Colonic mucosa (tissue), 4 donors: ENCODE measurements around the gene DIRAS2. TPM values are rescaled to one million over a fixed set of nuclear protein-coding genes. Genes with fewer than 3 reads are reported as not detected.

Experiments used
- DNase-seq: peaks from one replicate; pipeline ENCODE4 v3.0.0-alpha.2; 2020
- H3K27ac ChIP-seq: fragments of 200-600 bp; one replicate; pipeline ENCODE4 v1.8.0; 2021
- H3K27me3 ChIP-seq: fragments of 200-600 bp; one replicate; pipeline ENCODE4 v1.8.0; 2021
- H3K36me3 ChIP-seq: fragments of 200-600 bp; one replicate; pipeline ENCODE4 v1.8.0; 2021
- H3K4me1 ChIP-seq: fragments of 200-600 bp; one replicate; pipeline ENCODE4 v1.8.0; 2021; ENCODE audit warnings: mild to moderate bottlenecking
- H3K4me3 ChIP-seq: fragments of 200-600 bp; one replicate; pipeline ENCODE4 v1.8.0; 2021
- H3K9ac ChIP-seq, 2 donors: one replicate each; pipeline ENCODE4 v1.7.0; 2013; ENCODE audit warnings: control low read depth in 2 of 2, low read depth in 2 of 2, low read length in 2 of 2
- H3K9me3 ChIP-seq: fragments of 200-600 bp; one replicate; pipeline ENCODE4 v1.8.0; 2021
- CTCF ChIP-seq: fragments of 200-600 bp; IDR thresholded peaks from one replicate; pipeline ENCODE4 v1.8.0; 2022; ENCODE audit warnings: antibody characterized with exemption, mild to moderate bottlenecking
- intact Hi-C: fragments of 100-400 bp; cut with DNase I; formaldehyde crosslinking; loops from one replicate; pipeline ENCODE4 v1.14.1; 2022
- total RNA-seq, 2 donors: library from RNA; stranded (reverse); fragmentation: NEBNext Ultra II Directional in 1 of 2; extraction: Animal tissue kit (Norgen Biotek cat#: 25700) in 1 of 2; gene quantifications; one replicate each; pipeline ENCODE4 v1.2.1, GENCODE V29; 2021
- donor health status: healthy.
- donor health status: DM: no; HTN: no; CAD: no.
- donor health status: DM: no; HTN: no; CAD: no.

DIRAS2 gene
- total RNA-seq, 2 donors from 2014 or later: 0.40 TPM; not detected in 1

- H3K9ac ChIP-seq: no peak overlapping the region
- intact Hi-C loops: no loop called here
- H3K36me3 ChIP-seq: no peaks in the 10 kb centered on the region
- no peaks in the 10 kb centered on the region for H3K4me1 ChIP-seq
- H3K27ac ChIP-seq: no peak overlapping the region
- no peak for TF ChIP-seq CTCF
- no peak for DNase-seq
- no peaks in the 10 kb centered on the region for H3K9me3 ChIP-seq
- no peak overlapping the region for H3K4me3 ChIP-seq
- no peaks in the 10 kb centered on the region for H3K27me3 ChIP-seq
These were observed 9.9 kb downstream of the DIRAS2 start for GRCh38 chr9:90632647-90633207.

DNA sequence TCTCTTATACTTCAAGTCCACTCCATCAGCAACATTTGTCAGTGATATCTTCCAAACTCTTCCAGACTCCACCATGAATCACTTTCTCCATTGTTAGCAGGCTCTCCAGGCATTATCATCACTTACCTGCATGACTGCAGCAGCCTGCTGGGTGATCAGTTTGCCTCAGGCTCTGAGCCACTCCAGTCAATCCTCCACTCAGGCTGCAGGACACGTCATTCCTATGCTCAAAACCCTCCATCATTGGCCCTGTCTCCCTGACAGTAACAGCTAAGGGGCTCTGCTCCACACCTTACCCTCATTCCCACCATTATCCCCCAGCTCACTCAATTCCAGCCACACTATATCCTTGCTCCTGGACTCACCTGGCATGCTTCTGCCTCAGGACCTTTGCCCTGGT lies 10.7 kb downstream of the DIRAS2 start:
- Histone ChIP-seq H3K4me3 (no peak overlapping the region), H3K36me3 (no peaks in the 10 kb centered on the region), H3K4me1 (no peaks in the 10 kb centered on the region), H3K27ac (no peak overlapping the region), H3K27me3 (no peaks in the 10 kb centered on the region), H3K9me3 (no peaks in the 10 kb centered on the region), H3K9ac (no peak overlapping the region)
- no peak for TF ChIP-seq CTCF
- intact Hi-C loops: no loop called here
- no peak for DNase-seq

GRCh38 chr9:90629991-90630390 lies 12.6 kb downstream of the DIRAS2 start:
- H3K27me3 ChIP-seq: no peaks in the 10 kb centered on the region
- intact Hi-C loops: no loop called here
- H3K4me3 ChIP-seq: no peak overlapping the region
- H3K36me3 ChIP-seq: no peaks in the 10 kb centered on the region
- DNase-seq: no peak
- no peak overlapping the region for H3K9ac ChIP-seq
- no peak for TF ChIP-seq CTCF
- H3K4me1 ChIP-seq: no peaks in the 10 kb centered on the region
- no peak overlapping the region for H3K27ac ChIP-seq
- H3K9me3 ChIP-seq: no peaks in the 10 kb centered on the region

GRCh38 chr9:90629354-90629753 lies 13.3 kb downstream of the DIRAS2 start:
- intact Hi-C loops: no loop called here
- H3K4me1 ChIP-seq: no peaks in the 10 kb centered on the region
- no peak overlapping the region for H3K27ac ChIP-seq
- H3K9me3 ChIP-seq: no peaks in the 10 kb centered on the region
- no peak overlapping the region for H3K9ac ChIP-seq
- no peaks in the 10 kb centered on the region for H3K27me3 ChIP-seq
- DNase-seq: no peak
- H3K4me3 ChIP-seq: no peak overlapping the region
- TF ChIP-seq CTCF: no peak
- H3K36me3 ChIP-seq: no peaks in the 10 kb centered on the region

DNA sequence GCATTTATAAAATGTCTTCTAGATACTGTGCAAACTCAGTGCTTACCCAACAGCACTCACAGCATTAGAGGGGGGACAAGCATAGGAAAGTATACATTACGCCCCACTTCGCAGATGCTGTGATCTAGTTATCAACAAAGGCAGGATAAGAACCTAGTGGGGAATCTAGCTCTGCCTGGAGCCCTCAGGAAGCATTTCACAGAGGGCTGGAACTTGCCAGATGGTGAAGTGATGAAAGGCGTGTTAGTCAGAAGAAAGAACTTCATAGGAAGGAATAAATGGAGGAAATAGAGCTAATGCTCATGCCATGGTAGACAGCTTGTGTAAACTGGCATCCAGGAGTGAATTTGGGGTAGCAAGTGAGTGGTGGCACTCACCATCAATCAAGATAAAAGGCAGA lies 25.8 kb downstream of the DIRAS2 start:
- Histone ChIP-seq H3K27ac (no peak overlapping the region), H3K36me3 (no peaks in the 10 kb centered on the region), H3K27me3 (no peaks in the 10 kb centered on the region), H3K4me1 (no peaks in the 10 kb centered on the region), H3K4me3 (no peak overlapping the region), H3K9me3 (no peaks in the 10 kb centered on the region), H3K9ac (no peak overlapping the region)
- intact Hi-C loops: no loop called here
- no peak for TF ChIP-seq CTCF
- DNase-seq: no peak

DNA sequence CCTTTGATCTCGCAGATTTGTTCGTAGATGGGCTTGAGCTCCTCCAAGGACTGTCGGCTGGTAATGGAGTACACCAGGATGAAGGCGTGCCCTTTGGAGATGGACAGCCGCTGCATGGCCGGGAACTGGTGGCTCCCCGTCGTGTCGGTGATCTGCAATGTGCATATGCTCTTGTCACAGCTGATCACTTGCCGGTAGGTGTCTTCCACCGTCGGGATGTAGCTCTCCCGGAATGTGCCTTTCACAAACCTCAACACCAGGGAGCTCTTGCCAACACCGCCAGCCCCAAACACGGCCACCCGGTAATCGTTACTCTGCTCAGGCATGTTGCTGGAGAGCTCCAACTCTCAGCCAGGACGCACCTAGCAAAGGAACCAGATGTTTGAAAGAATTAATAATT lies 29.1 kb downstream of the DIRAS2 start:
- Histone ChIP-seq H3K9me3 (no peaks in the 10 kb centered on the region), H3K9ac (no peak overlapping the region), H3K4me3 (no peak overlapping the region), H3K4me1 (no peaks in the 10 kb centered on the region), H3K27ac (no peak overlapping the region), H3K36me3 (no peaks in the 10 kb centered on the region), H3K27me3 (no peaks in the 10 kb centered on the region)
- TF ChIP-seq CTCF: no peak
- DNase-seq: no peak
- intact Hi-C loops: no loop called here
